Thoracic aorta (tissue), 2 donors: ENCODE results near the gene ARMH1. TPM values are rescaled to one million over a fixed set of nuclear protein-coding genes. Genes with fewer than 3 reads are reported as not detected.

Experiments
- ATAC-seq: fragments of 150-250 bp; one replicate; pipeline ENCODE4 v1.8.0; 2017; ENCODE audit warnings: low read depth; ENCODE audit not compliant: insufficient number of reproducible peaks, low FRiP score
- DNase-seq: peaks from one replicate; pipeline ENCODE4 v3.0.0-alpha.2; 2020; ENCODE audit warnings: low spot score
- H3K27ac ChIP-seq, 2 donors: fragments of 200-600 bp; sonication (generic); 1 replicate in 1 of 2; 2 replicates in 1 of 2; pipeline ENCODE4 v1.5.1; 2016; ENCODE audit warnings: mild to moderate bottlenecking in 2 of 2, moderate library complexity in 2 of 2
- H3K27me3 ChIP-seq: fragments of 200-600 bp; sonication (generic); replicated peaks from 2 replicates; pipeline ENCODE4 v1.6.0; 2016; ENCODE audit warnings: mild to moderate bottlenecking; ENCODE audit not compliant: insufficient read depth
- H3K36me3 ChIP-seq: fragments of 200-600 bp; sonication (generic); one replicate; pipeline ENCODE4 v1.5.1; 2016
- H3K4me1 ChIP-seq, 2 donors: fragments of 200-600 bp; sonication (generic); 1 replicate in 1 of 2; 2 replicates in 1 of 2; pipeline versions ENCODE4 v1.5.1 to v1.6.0; 2016; ENCODE audit warnings: low read depth in 2 of 2, mild to moderate bottlenecking in 1 of 2; ENCODE audit not compliant: control insufficient read depth in 1 of 2
- H3K4me3 ChIP-seq: fragments of 200-600 bp; sonication (generic); 2 replicates; pipeline ENCODE4 v1.5.1; 2016; ENCODE audit warnings: mild to moderate bottlenecking
- H3K9me3 ChIP-seq: fragments of 200-600 bp; sonication (generic); 2 replicates; pipeline ENCODE4 v1.5.1; 2016
- total RNA-seq, 2 donors: library from RNA; depleted of rRNA; stranded (reverse); fragments of >200 nt; gene quantifications; one replicate each; pipeline versions ENCODE4 v1.1.0 to v1.2.3, GENCODE V29; 2016
- TF ChIP-seq, protein P1 (sequence below): fragments of 200-600 bp; sonication (generic); IDR thresholded peaks from one replicate; pipeline ENCODE4 v1.5.1; 2019; ENCODE audit warnings: antibody characterized with exemption

Gene ARMH1
- total RNA-seq, 2 donors from 2014 or later = 0.81 to 5.8 TPM

DNA sequence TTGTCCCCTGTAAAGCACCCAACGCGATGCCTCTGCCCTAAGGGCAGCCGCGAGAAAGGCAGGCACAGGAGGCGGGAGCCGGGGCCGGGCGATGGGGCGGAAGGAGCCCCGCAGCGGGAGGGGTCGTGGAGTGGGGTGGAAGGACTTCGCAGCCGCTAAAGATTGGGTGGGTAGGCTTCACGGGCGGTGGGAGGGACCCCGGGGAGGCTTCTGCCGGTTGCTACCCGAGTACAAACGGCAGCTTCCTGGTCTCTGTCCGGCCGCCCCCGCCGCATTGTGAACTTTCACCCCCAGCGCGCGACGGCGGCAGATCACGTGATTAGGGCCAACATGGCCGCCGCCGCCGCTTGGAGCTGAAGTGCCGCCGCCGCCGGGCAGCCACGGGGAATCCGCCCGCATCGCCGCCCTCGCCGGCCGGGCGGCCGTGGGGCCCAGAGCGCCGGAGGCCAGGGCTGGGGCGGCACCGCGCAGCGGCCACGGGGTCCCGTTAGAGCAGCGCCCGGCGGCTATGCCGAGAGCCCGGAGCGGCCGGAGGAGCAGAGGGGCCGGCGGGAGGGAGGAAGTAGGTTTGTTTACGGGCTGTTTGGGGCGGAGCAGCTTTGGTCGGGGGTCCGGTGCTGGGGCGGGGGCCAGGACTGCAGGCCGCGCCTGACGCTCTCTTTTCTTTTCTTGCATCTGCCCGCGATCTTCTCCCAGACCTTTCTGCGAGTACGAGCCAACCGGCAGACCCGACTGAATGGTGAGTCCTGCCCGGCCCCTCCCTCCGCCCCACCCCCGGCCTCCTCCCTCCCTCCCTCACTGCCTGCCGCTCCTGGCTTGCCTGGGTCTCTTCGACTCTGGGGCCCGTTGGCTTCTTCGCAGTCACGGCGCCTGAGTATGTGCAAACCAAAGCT is 42.6 kb upstream of the ARMH1 start:
- ATAC-seq = peak; percentile 90
- peak overlapping the region; percentile 92 to 94 for H3K27ac ChIP-seq
- no peaks in the 10 kb centered on the region for H3K27me3 ChIP-seq
- peaks cover 22% of the 10 kb centered on the region for H3K36me3 ChIP-seq
- TF ChIP-seq, protein P1, sequence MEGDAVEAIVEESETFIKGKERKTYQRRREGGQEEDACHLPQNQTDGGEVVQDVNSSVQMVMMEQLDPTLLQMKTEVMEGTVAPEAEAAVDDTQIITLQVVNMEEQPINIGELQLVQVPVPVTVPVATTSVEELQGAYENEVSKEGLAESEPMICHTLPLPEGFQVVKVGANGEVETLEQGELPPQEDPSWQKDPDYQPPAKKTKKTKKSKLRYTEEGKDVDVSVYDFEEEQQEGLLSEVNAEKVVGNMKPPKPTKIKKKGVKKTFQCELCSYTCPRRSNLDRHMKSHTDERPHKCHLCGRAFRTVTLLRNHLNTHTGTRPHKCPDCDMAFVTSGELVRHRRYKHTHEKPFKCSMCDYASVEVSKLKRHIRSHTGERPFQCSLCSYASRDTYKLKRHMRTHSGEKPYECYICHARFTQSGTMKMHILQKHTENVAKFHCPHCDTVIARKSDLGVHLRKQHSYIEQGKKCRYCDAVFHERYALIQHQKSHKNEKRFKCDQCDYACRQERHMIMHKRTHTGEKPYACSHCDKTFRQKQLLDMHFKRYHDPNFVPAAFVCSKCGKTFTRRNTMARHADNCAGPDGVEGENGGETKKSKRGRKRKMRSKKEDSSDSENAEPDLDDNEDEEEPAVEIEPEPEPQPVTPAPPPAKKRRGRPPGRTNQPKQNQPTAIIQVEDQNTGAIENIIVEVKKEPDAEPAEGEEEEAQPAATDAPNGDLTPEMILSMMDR = no peak
- peaks cover 9 to 20% of the 10 kb centered on the region in 2 donors for H3K4me1 ChIP-seq
- H3K9me3 ChIP-seq = no peaks in the 10 kb centered on the region
- H3K4me3 ChIP-seq = peak overlapping the region; percentile 81
- DNase-seq = peak; percentile 74

DNA sequence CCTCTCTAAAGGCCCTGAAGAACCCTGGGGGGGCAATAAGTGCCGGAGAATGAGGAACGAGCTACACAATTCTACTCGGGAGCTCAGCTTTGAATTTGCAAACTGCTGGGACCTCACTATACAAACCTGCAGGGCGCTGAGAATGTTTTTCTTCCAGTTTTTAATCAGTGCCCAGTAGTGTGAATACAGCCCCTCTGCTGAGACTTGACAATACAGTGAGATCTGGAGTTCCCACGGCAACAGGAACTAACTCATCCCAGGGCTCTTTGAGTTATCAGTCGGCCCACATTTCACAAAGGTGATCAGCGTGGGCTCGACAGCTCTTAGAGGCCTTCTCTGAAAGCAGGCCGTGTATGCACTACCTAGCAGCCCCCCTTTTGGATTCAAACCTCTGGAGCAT is 41.9 kb upstream of the ARMH1 start:
- no peak for ATAC-seq
- no peak for DNase-seq
- Histone ChIP-seq H3K9me3 (no peaks in the 10 kb centered on the region), H3K4me1 (peaks cover 9 to 20% of the 10 kb centered on the region in 2 donors), H3K4me3 (peak overlapping the region; percentile 81), H3K27ac (peak overlapping the region; percentile 92 to 94), H3K27me3 (no peaks in the 10 kb centered on the region), H3K36me3 (peaks cover 29% of the 10 kb centered on the region)
- TF ChIP-seq, protein P1 = no peak

DNA sequence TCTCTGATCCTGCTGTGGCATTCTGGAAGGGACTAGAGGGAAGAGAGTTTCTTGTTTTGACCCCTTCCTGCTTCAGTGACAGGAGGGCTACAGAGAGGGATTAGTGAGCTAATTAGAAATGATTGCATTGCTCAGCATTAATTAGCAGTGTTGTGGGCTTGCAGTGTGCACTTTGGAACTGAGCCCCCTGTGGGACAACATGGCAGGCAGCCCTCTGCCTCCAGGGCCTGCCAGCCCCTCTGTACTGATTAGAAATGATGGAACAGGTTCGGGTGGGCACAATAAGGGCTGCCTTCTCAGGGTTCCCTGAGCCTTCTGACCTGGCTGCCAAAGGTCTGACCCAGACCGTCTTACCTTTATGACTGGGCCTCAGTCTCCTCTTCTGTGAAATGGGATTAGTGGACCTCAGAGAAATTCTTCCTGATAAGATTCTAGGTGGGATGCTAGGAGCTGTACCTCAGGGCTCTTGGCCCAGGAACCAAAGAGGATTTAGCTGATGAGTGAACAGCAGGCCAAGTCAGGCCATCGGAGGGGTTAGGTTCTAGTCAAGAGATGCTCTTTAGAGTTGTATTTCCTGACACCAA is 39.8 kb upstream of the ARMH1 start:
- TF ChIP-seq, protein P1 = no peak
- no peak for DNase-seq
- Histone ChIP-seq H3K27me3 (no peaks in the 10 kb centered on the region), H3K36me3 (peaks cover 39% of the 10 kb centered on the region), H3K4me1 (peaks cover 9 to 20% of the 10 kb centered on the region in 2 donors), H3K9me3 (no peaks in the 10 kb centered on the region), H3K27ac (no peak overlapping the region), H3K4me3 (no peak overlapping the region)
- ATAC-seq = no peak

DNA sequence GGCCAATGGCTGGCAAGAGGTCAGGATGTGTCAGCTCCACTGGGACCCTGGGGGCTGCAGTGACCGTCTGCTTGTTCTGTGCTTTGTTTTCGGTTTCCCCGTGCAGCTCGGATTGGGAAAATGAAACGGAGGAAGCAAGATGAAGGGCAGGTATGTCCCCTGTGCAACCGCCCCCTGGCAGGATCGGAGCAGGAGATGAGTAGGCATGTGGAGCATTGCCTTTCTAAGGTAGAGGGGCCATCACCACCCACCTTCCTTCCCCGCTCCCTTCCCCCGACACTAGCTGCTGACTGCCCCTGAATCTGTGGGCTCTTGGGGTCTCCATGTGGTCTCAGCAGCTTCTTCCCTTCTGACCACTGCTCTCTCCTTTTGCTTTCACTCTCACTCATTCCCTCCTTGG is 39.1 kb upstream of the ARMH1 start:
- Histone ChIP-seq H3K27me3 (no peaks in the 10 kb centered on the region), H3K4me1 (peaks cover 9 to 20% of the 10 kb centered on the region in 2 donors), H3K36me3 (peaks cover 41% of the 10 kb centered on the region), H3K4me3 (no peak overlapping the region), H3K9me3 (no peaks in the 10 kb centered on the region), H3K27ac (no peak overlapping the region)
- TF ChIP-seq, protein P1 = no peak
- DNase-seq = no peak
- no peak for ATAC-seq

DNA sequence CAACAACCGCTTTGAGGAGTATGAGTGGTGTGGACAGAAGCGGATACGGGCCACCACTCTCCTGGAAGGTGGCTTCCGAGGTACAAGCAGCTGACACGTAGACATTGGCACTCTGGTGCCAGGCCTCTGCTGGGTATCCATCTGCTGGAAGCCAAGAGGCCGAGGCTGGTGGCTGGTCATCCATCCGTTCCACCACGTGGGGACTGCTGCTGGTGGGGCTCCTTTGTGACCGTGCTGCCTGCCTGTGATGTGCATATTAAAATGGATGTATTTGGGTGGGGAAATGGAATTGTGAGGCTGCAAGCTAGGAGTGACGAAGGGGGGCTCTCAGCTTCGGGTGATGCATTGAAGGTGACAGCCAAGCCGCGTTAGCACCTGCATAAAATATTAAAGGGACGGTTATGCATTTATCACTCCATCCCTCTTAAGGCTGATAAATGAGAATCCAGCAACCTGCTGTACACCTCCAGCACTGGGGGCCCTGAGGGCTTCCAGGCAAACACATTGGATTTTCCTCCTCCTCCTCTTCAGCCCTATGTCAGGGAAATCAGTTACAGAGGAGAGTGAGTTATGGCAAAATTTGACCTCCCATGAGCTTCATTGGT is 38.3 kb upstream of the ARMH1 start:
- Histone ChIP-seq H3K9me3 (no peaks in the 10 kb centered on the region), H3K4me1 (peaks cover 9 to 17% of the 10 kb centered on the region in 2 donors), H3K27me3 (no peaks in the 10 kb centered on the region), H3K27ac (no peak overlapping the region), H3K36me3 (peaks cover 48% of the 10 kb centered on the region), H3K4me3 (no peak overlapping the region)
- DNase-seq = no peak
- TF ChIP-seq, protein P1 = no peak
- ATAC-seq = no peak
